Left hindlimb (tissue), 1 donor: ENCODE data around the gene SH3YL1.

Experiments used
- DNase-seq: peaks from one replicate; pipeline ENCODE4 v3.0.0-alpha.2; 2018

The SH3YL1 gene

GRCh38 chr2:211486-212184 lies 52.2 kb downstream of the SH3YL1 start:
- no peak for DNase-seq

- DNase-seq, result no peak
Measured at GRCh38 chr2:210660-211059, 53.2 kb downstream of the SH3YL1 start.

DNA sequence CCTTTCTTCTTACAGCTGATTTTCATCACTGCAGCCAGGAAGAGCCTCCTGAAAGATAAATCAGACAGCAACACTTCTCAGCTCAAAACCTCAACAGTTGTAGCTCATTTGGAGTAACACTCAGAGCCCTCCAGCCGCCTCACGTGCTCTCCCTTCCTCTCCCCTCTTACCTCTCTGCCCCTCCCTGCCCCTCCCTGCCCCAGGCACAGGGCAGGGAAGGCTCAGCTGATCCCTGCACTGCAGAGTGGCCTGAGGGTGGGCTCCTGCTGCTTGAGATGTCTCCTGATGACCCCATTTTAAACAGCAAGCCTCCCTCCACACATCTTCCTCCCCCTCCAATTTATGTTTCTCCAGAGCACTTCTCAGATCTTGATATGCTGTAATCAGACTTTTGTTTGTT lies 54.4 kb downstream of the SH3YL1 start:
- no peak for DNase-seq

- DNase-seq, result no peak
Measured at GRCh38 chr2:208335-208734, 55.5 kb downstream of the SH3YL1 start.

- DNase-seq, result no peak
Measured at GRCh38 chr2:203984-204383, 59.8 kb downstream of the SH3YL1 start.

- DNase-seq, result no peak
Measured at GRCh38 chr2:203401-203800, 60.4 kb downstream of the SH3YL1 start.

GRCh38 chr2:202945-203344 lies 60.9 kb downstream of the SH3YL1 start:
- no peak for DNase-seq

DNA sequence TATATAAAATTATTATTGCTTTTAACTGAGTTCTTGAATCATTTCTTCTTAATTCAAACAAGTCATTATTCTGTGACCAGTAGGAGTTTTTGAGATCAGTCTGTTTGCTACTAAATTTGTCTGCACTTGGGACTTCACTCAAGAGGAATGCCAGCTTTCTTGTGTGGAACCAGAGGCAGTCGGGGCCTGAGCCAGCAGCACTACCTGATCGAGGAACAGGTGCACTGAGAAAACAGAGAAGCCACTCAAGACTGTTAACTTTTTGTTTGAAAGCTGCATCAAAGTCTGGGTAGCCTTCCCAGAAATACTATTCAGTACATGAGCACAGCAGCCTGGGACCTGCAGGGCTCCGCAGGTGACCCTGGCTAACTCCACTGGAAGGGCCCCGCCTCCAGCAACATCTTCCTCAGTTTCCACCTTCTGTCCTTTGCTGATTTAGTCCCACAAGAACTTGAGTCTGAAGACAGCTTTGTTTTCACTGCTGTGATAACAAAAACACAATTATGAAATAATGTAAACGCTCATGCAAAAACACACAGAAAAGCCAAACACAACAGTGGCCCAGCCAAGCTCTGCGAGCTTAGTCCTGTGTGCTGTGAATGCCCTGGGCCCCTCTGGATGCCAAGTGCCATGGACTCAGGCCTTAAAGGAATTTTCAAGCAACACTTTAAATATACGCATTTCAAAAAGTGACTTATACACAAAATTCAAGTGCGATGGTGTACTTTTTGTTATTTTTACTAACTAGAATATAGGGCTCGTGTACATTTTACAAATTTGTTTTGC lies 62.0 kb downstream of the SH3YL1 start:
- no peak for DNase-seq

DNA sequence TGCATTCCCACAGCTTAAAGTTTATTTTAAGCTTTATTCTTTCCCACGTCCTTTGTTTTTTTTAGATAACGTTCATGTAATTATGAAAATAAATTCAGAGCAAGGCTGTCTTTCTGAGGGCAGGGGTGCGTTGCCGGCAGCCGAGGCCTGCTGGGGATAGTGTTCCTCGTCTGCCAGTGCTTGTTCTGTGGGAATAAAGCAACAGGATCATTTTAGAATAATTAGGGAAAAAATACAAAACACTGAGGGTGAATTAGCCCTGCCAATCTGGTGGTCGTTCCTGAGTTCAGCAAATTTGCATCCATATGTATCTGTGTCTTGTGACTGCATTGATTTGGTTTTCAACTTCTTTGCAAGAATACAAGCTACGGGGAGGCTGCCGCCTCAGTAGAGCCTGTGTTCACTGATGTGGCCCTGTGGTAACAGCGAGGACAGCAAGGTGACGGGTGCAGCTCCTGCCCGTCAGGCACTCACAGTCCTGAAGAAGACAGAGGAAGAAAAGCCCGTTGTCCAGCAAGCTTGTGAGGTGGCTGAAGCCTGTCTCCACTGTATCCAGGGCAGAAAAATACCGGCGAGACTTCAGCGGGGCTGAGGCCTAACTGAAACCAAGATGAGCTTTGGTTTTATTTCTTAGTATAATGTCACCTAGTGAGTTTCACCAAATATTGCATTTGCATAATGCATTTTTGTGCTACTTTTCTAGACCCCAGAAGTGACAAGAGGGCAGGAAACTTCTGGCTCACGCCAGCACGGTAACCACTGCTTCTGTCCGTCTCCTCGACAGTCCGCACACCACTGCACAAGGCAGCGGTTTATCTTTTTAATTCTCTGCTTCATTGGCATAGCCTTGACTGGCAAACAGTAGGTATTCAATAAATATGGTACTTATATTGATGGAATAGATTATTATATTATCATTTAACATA lies 64.5 kb downstream of the SH3YL1 start:
- DNase-seq, result no peak

- no peak for DNase-seq
Measured at GRCh38 chr2:196406-196805, 67.4 kb downstream of the SH3YL1 start.

DNA sequence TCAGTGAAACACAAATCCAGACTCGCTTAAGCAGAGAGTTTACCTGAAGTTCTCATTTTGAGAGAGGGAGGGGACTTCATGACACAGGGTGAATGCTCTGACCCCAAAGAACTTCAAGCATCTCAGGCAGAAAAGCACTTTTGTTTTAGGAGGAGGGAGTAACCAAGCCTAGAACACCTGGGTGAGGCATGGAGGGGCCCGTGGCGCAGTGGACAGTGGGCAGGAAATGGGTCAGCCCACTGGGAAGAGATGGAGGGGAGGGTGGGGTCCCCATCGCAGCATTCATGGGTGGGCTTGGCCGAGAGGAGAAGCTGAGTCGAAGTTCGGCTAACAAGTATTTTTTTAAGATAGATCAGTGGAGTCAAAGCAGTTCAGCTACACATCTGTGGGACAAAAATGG lies 67.9 kb downstream of the SH3YL1 start:
- DNase-seq, result no peak

GRCh38 chr2:193141-193671 lies 70.6 kb downstream of the SH3YL1 start:
- DNase-seq, result no peak

DNA sequence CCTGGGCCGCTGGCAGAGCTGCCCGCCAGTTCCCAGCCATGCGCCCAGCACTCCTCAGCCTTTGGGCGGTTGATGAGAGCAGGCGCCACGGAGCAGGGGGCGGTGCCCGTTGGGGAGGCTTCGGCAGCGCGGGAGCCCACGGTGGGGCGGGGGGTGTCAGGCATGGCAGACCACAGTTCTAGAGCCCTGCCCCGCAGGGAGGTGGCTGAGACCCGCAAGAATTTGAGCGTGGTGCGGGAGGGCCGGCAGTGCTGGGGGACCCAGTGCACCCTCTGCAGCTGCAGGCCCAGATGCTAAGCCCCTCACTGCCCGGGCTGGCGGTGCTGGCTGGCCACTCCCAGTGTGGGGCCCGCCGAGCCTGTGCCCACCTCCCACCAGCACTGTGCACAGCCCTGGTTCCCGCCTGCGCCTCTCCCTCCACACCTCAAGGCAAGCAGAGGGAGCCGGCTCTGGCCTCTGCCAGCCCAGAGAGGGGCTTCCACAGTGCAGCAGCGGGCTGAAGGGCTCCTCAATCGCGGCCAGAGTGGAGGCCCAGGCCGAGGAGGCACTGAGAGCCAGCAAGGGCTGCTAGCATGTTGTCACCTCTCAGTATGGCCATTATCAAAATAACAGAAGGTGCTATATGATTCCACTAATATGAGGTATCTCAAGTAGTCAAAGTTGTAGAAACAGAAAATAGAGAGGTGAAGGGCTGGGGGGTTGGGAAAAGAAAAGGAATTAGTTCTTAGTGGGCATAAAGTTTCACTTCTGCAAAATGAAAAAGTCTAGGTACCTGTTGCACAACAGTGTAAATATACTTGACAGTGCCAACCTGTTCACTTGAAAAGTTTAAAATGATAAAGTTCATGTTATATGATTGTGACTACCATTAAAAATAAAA lies 72.3 kb downstream of the SH3YL1 start:
- DNase-seq, result no peak

- DNase-seq, result no peak
Measured at GRCh38 chr2:187825-188224, 76.0 kb downstream of the SH3YL1 start.

- DNase-seq, result no peak
Measured at GRCh38 chr2:185221-185620, 78.6 kb downstream of the SH3YL1 start.

GRCh38 chr2:184695-185094 lies 79.1 kb downstream of the SH3YL1 start:
- no peak for DNase-seq

- DNase-seq, result no peak
Measured at GRCh38 chr2:182509-183122, 81.2 kb downstream of the SH3YL1 start.

GRCh38 chr2:180311-180710 lies 83.5 kb downstream of the SH3YL1 start:
- no peak for DNase-seq

GRCh38 chr2:179886-180285 lies 83.9 kb downstream of the SH3YL1 start:
- DNase-seq, result no peak

GRCh38 chr2:177733-178132 lies 86.1 kb downstream of the SH3YL1 start:
- DNase-seq, result no peak

- DNase-seq, result no peak
Measured at GRCh38 chr2:176917-177316, 86.9 kb downstream of the SH3YL1 start.
